GM12865 (cell line): ENCODE measurements around the gene LAMA2.

Experiments
- DNase-seq: peaks from one replicate; pipeline ENCODE4 v3.0.0; 2010; ENCODE audit warnings: low read depth
- H3K4me3 ChIP-seq: 2 replicates; pipeline ENCODE4 v1.5.1; 2011; ENCODE audit warnings: mild to moderate bottlenecking, low read depth, low read length, control low read depth
- CTCF ChIP-seq: IDR thresholded peaks from 2 replicates; pipeline ENCODE4 v1.5.1; 2011; ENCODE audit warnings: low read length, control low read depth, low read depth, inconsistent platforms; ENCODE audit not compliant: insufficient read depth; ENCODE audit errors: missing control alignments

Gene LAMA2

GRCh38 chr6:129517288-129517687 is 634.4 kb downstream of the LAMA2 start:
- TF ChIP-seq CTCF: no peak
- no peak overlapping the region for H3K4me3 ChIP-seq
- no peak for DNase-seq

- no peak for DNase-seq
- TF ChIP-seq CTCF: no peak
- no peak overlapping the region for H3K4me3 ChIP-seq
These were observed 636.8 kb downstream of the LAMA2 start for GRCh38 chr6:129519750-129520149.

GRCh38 chr6:129521946-129522345 is 639.0 kb downstream of the LAMA2 start:
- H3K4me3 ChIP-seq: no peak overlapping the region
- no peak for TF ChIP-seq CTCF
- DNase-seq: no peak

- no peak for DNase-seq
- TF ChIP-seq CTCF: no peak
- H3K4me3 ChIP-seq: no peak overlapping the region
These were observed 640.9 kb downstream of the LAMA2 start for GRCh38 chr6:129523816-129524215.

- DNase-seq: no peak
- no peak for TF ChIP-seq CTCF
- H3K4me3 ChIP-seq: no peak overlapping the region
These were observed 642.1 kb downstream of the LAMA2 start for GRCh38 chr6:129525055-129525454.

DNA sequence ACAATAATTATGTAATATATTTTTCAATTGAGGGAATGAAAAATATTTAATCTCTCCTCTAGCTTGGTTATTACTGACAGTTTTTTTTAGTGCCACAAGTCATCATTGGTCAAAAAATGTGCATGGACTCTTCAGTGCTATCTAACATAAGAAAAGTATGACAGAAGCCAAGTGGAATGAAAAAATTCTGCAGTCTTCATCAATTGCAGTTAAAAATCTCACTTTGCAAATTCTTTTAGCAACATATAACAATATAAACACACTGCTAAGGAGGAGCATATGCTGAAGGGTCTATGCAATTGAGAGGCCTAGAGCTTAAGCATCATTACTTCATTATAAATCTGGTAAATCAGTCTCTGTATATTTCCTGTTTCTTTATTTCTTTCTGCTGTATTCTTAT is 652.0 kb downstream of the LAMA2 start:
- TF ChIP-seq CTCF: no peak
- no peak overlapping the region for H3K4me3 ChIP-seq
- DNase-seq: no peak

DNA sequence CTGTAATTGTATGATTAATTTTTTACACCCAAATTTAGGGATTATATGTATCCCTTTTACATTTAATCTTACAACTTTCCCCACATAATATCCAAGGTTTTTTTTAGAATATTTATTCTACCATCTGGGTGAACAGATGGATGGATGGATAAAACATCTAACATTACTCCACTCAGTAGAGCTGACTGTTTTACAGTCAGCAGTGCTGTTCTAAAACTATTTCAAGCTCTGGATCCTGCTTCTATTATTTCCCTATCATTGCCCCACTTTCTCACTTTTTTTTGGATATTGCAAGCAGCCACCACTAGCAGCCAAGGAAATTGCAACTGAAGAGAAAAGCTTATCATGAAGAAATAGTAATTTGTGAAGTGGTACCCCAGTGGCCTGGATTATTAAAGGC is 653.3 kb downstream of the LAMA2 start:
- no peak for TF ChIP-seq CTCF
- no peak overlapping the region for H3K4me3 ChIP-seq

More for the DNA sequence above, 653.3 kb downstream of the LAMA2 start:
- DNase-seq: no peak
